GM21825 (cell line): ENCODE measurements around the gene HGF.

ENCODE experiments used
- ATAC-seq: cut with Tn5 transposase; IDR thresholded peaks from one replicate; pipeline ENCODE4 v1.9.1; 2021; ENCODE audit warnings: mild to moderate bottlenecking, moderate library complexity; ENCODE audit not compliant: unreplicated experiment

The HGF gene

GRCh38 chr7:81687062-81687461 is 82.8 kb downstream of the HGF start:
- no peak for ATAC-seq

GRCh38 chr7:81685270-81685868 is 84.5 kb downstream of the HGF start:
- peak; percentile 24 for ATAC-seq

GRCh38 chr7:81684514-81685269 is 85.2 kb downstream of the HGF start:
- ATAC-seq: peak; percentile 90

- ATAC-seq: no peak
Measured at GRCh38 chr7:81684033-81684432, 85.8 kb downstream of the HGF start.

- no peak for ATAC-seq
Measured at GRCh38 chr7:81682873-81683272, 87.0 kb downstream of the HGF start.

- no peak for ATAC-seq
Measured at GRCh38 chr7:81680120-81680519, 89.7 kb downstream of the HGF start.

- ATAC-seq: no peak
Measured at GRCh38 chr7:81676813-81677212, 93.0 kb downstream of the HGF start.

GRCh38 chr7:81676105-81676811 is 93.6 kb downstream of the HGF start:
- no peak for ATAC-seq

GRCh38 chr7:81674431-81674830 is 95.4 kb downstream of the HGF start:
- no peak for ATAC-seq

GRCh38 chr7:81672872-81673271 is 97.0 kb downstream of the HGF start:
- no peak for ATAC-seq

GRCh38 chr7:81669476-81670105 is 100.3 kb downstream of the HGF start:
- no peak for ATAC-seq

GRCh38 chr7:81666209-81666608 is 103.6 kb downstream of the HGF start:
- no peak for ATAC-seq

- no peak for ATAC-seq
Measured at GRCh38 chr7:81665236-81665635, 104.6 kb downstream of the HGF start.

- ATAC-seq: no peak
Measured at GRCh38 chr7:81664304-81664703, 105.5 kb downstream of the HGF start.

- ATAC-seq: no peak
Measured at GRCh38 chr7:81662531-81662930, 107.3 kb downstream of the HGF start.

GRCh38 chr7:81659697-81660395 is 110.0 kb downstream of the HGF start:
- no peak for ATAC-seq

- no peak for ATAC-seq
Measured at GRCh38 chr7:81657551-81657950, 112.3 kb downstream of the HGF start.

- ATAC-seq: no peak
Measured at GRCh38 chr7:81655271-81655670, 114.6 kb downstream of the HGF start.

GRCh38 chr7:81652225-81652624 is 117.6 kb downstream of the HGF start:
- ATAC-seq: no peak
